IMR-90 (cell line): Measurements from ENCODE around the gene ALG6. TPM values are rescaled to one million over a fixed set of nuclear protein-coding genes. Genes with fewer than 3 reads are reported as not detected.

Experiments
- ATAC-seq: fragments of 200-7000 bp; cut with Tn5 transposase; 2 replicates; pipeline ENCODE4 v1.9.1; 2020; ENCODE audit warnings: low read depth, mild to moderate bottlenecking, moderate library complexity
- BruUV-seq: library from RNA; stranded (reverse); fragments of 400-500 nt; replicated peaks from 2 replicates; lab custom pipeline; 2021; lab: Mats Ljungman, UMichigan
- CTCF ChIA-PET: fragments of 300-600 bp; formaldehyde crosslinking; extraction: SDS; loops from one replicate; lab custom pipeline; 2021; ENCODE audit warnings: antibody characterized with exemption; lab: Yijun Ruan, JAX
- POLR2A ChIA-PET: fragments of 300-600 bp; sonication (Branson Sonifier 250); formaldehyde crosslinking; loops from one replicate; lab custom pipeline; 2022; ENCODE audit warnings: antibody characterized with exemption; ENCODE audit not compliant: unreplicated experiment; lab: Charles Lee
- DNase-seq: peaks from one replicate; pipeline ENCODE4 v3.0.0; 2013
- H2AFZ ChIP-seq: replicated peaks from 2 replicates; pipeline ENCODE3; 2013; ENCODE audit warnings: low read length, mild to moderate bottlenecking; ENCODE audit not compliant: poor library complexity
- H2AK5ac ChIP-seq: 2 replicates; pipeline ENCODE4 v1.6.1; 2013; ENCODE audit warnings: low read depth, low read length, inconsistent platforms
- H2AK9ac ChIP-seq: replicated peaks from 2 replicates; pipeline ENCODE3; 2013; ENCODE audit warnings: mild to moderate bottlenecking, low read depth, low read length, moderate library complexity; ENCODE audit not compliant: poor library complexity
- H2BK120ac ChIP-seq: 2 replicates; pipeline ENCODE4 v1.6.1; 2013; ENCODE audit warnings: low read depth, low read length, inconsistent platforms
- H2BK15ac ChIP-seq: 3 replicates; pipeline ENCODE4 v1.6.1; 2013; ENCODE audit warnings: low read depth, low read length, inconsistent platforms
- H2BK20ac ChIP-seq: 2 replicates; pipeline ENCODE4 v1.6.1; 2013; ENCODE audit warnings: low read depth, mild to moderate bottlenecking, inconsistent platforms, low read length, moderate library complexity
- H2BK5ac ChIP-seq: 2 replicates; pipeline ENCODE4 v1.6.1; 2013; ENCODE audit warnings: mild to moderate bottlenecking, low read depth, low read length, inconsistent platforms; ENCODE audit not compliant: poor library complexity, severe bottlenecking
- H3K14ac ChIP-seq: replicated peaks from 2 replicates; pipeline ENCODE4 v1.6.1; 2013; ENCODE audit warnings: low read depth, low read length, inconsistent platforms
- H3K18ac ChIP-seq: 2 replicates; pipeline ENCODE4 v1.6.1; 2013; ENCODE audit warnings: low read depth, low read length, control low read depth
- H3K23ac ChIP-seq: 2 replicates; pipeline ENCODE4 v1.6.1; 2013; ENCODE audit warnings: low read depth, low read length, inconsistent platforms
- H3K27ac ChIP-seq: 2 replicates; pipeline ENCODE4 v1.5.1; 2013; ENCODE audit warnings: mild to moderate bottlenecking, control low read depth, low read length; ENCODE audit not compliant: insufficient read depth
- H3K27me3 ChIP-seq: 2 replicates; pipeline ENCODE4 v1.6.1; 2013; ENCODE audit warnings: low read length; ENCODE audit not compliant: control insufficient read depth, insufficient read depth
- H3K36me3 ChIP-seq: 2 replicates; pipeline ENCODE4 v1.6.1; 2013; ENCODE audit warnings: low read length, mixed read lengths; ENCODE audit not compliant: control insufficient read depth, insufficient read depth
- H3K4ac ChIP-seq: 2 replicates; pipeline ENCODE4 v1.6.1; 2013; ENCODE audit warnings: low read depth, low read length, inconsistent platforms
- H3K4me1 ChIP-seq: 2 replicates; pipeline ENCODE4 v1.6.1; 2013; ENCODE audit warnings: low read length, mixed read lengths; ENCODE audit not compliant: control insufficient read depth, insufficient read depth
- H3K4me2 ChIP-seq: 2 replicates; pipeline ENCODE4 v1.6.1; 2013; ENCODE audit warnings: low read depth, mild to moderate bottlenecking, control low read depth, low read length, moderate library complexity
- H3K4me3 ChIP-seq: 2 replicates; pipeline ENCODE4 v1.5.1; 2013; ENCODE audit warnings: low read depth, mild to moderate bottlenecking, control low read depth, low read length, moderate library complexity; ENCODE audit not compliant: insufficient read depth
- H3K56ac ChIP-seq: 2 replicates; pipeline ENCODE4 v1.6.1; 2013; ENCODE audit warnings: low read length, inconsistent platforms; ENCODE audit not compliant: insufficient read depth; ENCODE audit errors: extremely low read depth
- H3K79me1 ChIP-seq, 2 experiments: 2 replicates each; pipeline ENCODE4 v1.6.1; 2013; ENCODE audit warnings: low read length in 2 of 2, inconsistent platforms in 1 of 2, low read depth in 1 of 2
- H3K9ac ChIP-seq: 2 replicates; pipeline ENCODE4 v1.6.1; 2013; ENCODE audit warnings: low read depth, low read length, control low read depth
- H3K9me1 ChIP-seq: 2 replicates; pipeline ENCODE4 v1.6.1; 2013; ENCODE audit warnings: low read length, inconsistent platforms; ENCODE audit not compliant: insufficient read depth
- H3K9me3 ChIP-seq: 2 replicates; pipeline ENCODE4 v1.6.1; 2013; ENCODE audit warnings: low read length; ENCODE audit not compliant: control insufficient read depth, insufficient read depth
- H4K20me1 ChIP-seq: 2 replicates; pipeline ENCODE4 v1.6.1; 2013; ENCODE audit warnings: low read length, inconsistent platforms; ENCODE audit not compliant: insufficient read depth
- H4K5ac ChIP-seq: 2 replicates; pipeline ENCODE4 v1.6.1; 2013; ENCODE audit warnings: mild to moderate bottlenecking, low read depth, low read length, control low read depth
- H4K8ac ChIP-seq, 2 experiments: 2 replicates each; pipeline ENCODE4 v1.6.1; 2013; ENCODE audit warnings: low read depth in 2 of 2, low read length in 2 of 2, control low read depth in 1 of 2, inconsistent platforms in 1 of 2
- H4K91ac ChIP-seq: 2 replicates; pipeline ENCODE4 v1.6.1; 2013; ENCODE audit warnings: low read depth, low read length, inconsistent platforms; ENCODE audit not compliant: insufficient read depth
- FOS ChIP-seq: fragments of 150-350 bp; IDR thresholded peaks from 2 replicates; pipeline ENCODE4 v1.6.1; 2016; ENCODE audit warnings: low read depth, low read length
- MXI1 ChIP-seq: IDR thresholded peaks from 2 replicates; pipeline ENCODE4 v1.6.1; 2012; ENCODE audit warnings: low read depth, mild to moderate bottlenecking, low read length, moderate library complexity, borderline replicate concordance
- NFE2L2 ChIP-seq: fragments of 150-350 bp; IDR thresholded peaks from 2 replicates; pipeline ENCODE4 v1.6.1; 2016; ENCODE audit warnings: low read depth, mild to moderate bottlenecking, low read length
- POLR2A ChIP-seq: IDR thresholded peaks from 2 replicates; pipeline ENCODE4 v1.6.1; 2012; ENCODE audit warnings: mild to moderate bottlenecking, low read depth, low read length
- WGBS, 2 experiments: methylation state at CpG; one replicate each; pipeline versions ENCODE4 v1.1.5 to v1.1.7; 2013; ENCODE audit warnings: missing lambda C conversion rate in 2 of 2; ENCODE audit not compliant: insufficient read length in 1 of 2; ENCODE audit errors: extremely low coverage in 2 of 2; 5-methylcytosine and 5-hydroxymethylcytosine counted together
- dilution Hi-C: fragments of 300-500 bp; cut with HindIII; formaldehyde crosslinking; loops from one replicate; pipeline ENCODE4 v1.14.3; 2018; ENCODE audit warnings: low sequenced_read_pairs; ENCODE audit not compliant: unreplicated experiment
- in situ Hi-C: fragments of 300-500 bp; cut with MboI; formaldehyde crosslinking; loops from 3 replicates; pipeline ENCODE4 v1.14.3; 2019; ENCODE audit warnings: low sequenced_read_pairs, inconsistent platforms, mixed read lengths
- intact Hi-C: fragments of 100-400 bp; cut with micrococcal nuclease; formaldehyde crosslinking; loops from 2 replicates; pipeline ENCODE4 v1.10.0; 2022
- polyA plus RNA-seq, 3 experiments: library from polyadenylated mRNA; depleted of rRNA; stranded (reverse); fragments of >200 nt; gene quantifications; 2 replicates each; pipeline ENCODE4 v1.2.3, GENCODE V29; 2012; ENCODE audit warnings: low replicate concordance in 1 of 3
- total RNA-seq: library from RNA; depleted of rRNA; stranded (reverse); fragments of >200 nt; gene quantifications from 2 replicates; pipeline ENCODE4 v1.2.3, GENCODE V29; 2012

ALG6 gene
- total and polyA plus RNA-seq, 2 of the 4 experiments (the other 2 are of a cell fraction) = 4.8 to 6.5 TPM

DNA sequence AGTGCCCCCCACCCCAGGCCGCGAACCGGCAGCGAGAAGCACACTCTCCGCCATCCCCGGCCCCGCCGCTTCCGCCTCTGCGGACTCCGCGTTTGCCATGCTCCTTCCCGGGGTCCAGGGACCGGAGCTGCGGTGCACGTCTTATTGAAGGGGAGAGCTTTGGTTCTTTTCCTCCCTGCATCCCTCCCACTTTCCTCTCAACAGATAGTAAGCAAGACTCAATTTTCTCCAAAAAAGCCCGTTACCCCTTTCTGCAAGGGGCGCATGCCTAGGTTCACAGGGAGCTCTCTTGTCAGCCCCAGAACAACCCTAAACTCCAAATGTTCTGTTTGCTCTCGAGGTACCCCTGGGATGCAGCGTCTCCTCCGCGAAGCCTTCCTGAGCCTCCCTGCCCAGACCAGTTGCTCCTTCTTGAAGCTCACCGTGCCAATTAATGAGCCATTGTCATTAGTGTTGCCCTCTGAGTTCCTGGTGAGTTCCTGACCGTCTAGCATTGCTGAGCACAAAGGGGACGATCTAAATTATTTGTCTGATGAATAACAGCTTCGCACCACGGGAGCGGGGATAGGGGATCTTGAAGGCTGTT lies 37.0 kb upstream of the ALG6 start:
- no peak overlapping the region for H3K23ac ChIP-seq
- no peak overlapping the region for H3K27ac ChIP-seq
- no peak for ATAC-seq
- H3K9me1 ChIP-seq = no peaks in the 10 kb centered on the region
- intact Hi-C loops (no loop called here), dilution Hi-C loops (no loop called here), in situ Hi-C loops (no loop called here)
- no peak for DNase-seq
- POLR2A ChIA-PET = no interaction called here
- H2BK15ac ChIP-seq = no peak overlapping the region
- peaks cover 70% of the 10 kb centered on the region for H3K27me3 ChIP-seq
- no peaks in the 10 kb centered on the region for H3K36me3 ChIP-seq
- no peak overlapping the region for H3K4me2 ChIP-seq
- H3K4me3 ChIP-seq = no peak overlapping the region
- no peak overlapping the region for H4K5ac ChIP-seq
- H2BK120ac ChIP-seq = no peak overlapping the region
- no peak overlapping the region for H2AK5ac ChIP-seq
- CTCF ChIA-PET = no interaction called here
- TF ChIP-seq NFE2L2 = no peak
- no peak for TF ChIP-seq MXI1
- no peak for TF ChIP-seq FOS
- TF ChIP-seq POLR2A = no peak
- no peak overlapping the region for H2BK5ac ChIP-seq
- no peaks in the 10 kb centered on the region; the same call in 1 of the 2 replicates for H3K4me1 ChIP-seq
- WGBS, 2 experiments = 10% methylated on average over 2 of the region's 28 CpGs; no CpG with 5 or more reads in 1 of the 2 experiments
- no peaks in the 10 kb centered on the region for H3K79me1 ChIP-seq
- H3K4ac ChIP-seq = no peak overlapping the region
- peaks cover 5% of the 10 kb centered on the region for H3K9me3 ChIP-seq
- H4K8ac ChIP-seq = no peak overlapping the region
- no peak overlapping the region for H4K91ac ChIP-seq
- no peak overlapping the region for H2BK20ac ChIP-seq
- H2AFZ ChIP-seq = no peak overlapping the region
- no peak overlapping the region for H2AK9ac ChIP-seq
- H4K20me1 ChIP-seq = no peaks in the 10 kb centered on the region
- H3K14ac ChIP-seq = no peak overlapping the region
- H3K56ac ChIP-seq = no peak overlapping the region
- no peak overlapping the region for H3K18ac ChIP-seq
- BruUV-seq = no TSS peak
- H3K9ac ChIP-seq = no peak overlapping the region
